Nephron (organoid): Measurements from ENCODE around the gene HNRNPDL.

Experiments used
- H3K27ac Mint-ChIP-seq, 3 experiments: 2 replicates each; pipeline ENCODE4 v1.8.0; 2020; ENCODE audit warnings: mixed read lengths in 3 of 3, mild to moderate bottlenecking in 2 of 3, moderate library complexity in 1 of 3
- H3K27me3 Mint-ChIP-seq: 2 replicates; pipeline ENCODE4 v1.8.0; 2021; ENCODE audit warnings: low read depth, mild to moderate bottlenecking, moderate library complexity, mixed read lengths
- H3K36me3 Mint-ChIP-seq: 2 replicates; pipeline ENCODE4 v1.8.0; 2020; ENCODE audit warnings: low read depth, mixed read lengths
- H3K4me1 Mint-ChIP-seq: 2 replicates; pipeline ENCODE4 v1.8.0; 2020; ENCODE audit warnings: mixed read lengths
- H3K4me3 Mint-ChIP-seq, 3 experiments: 2 replicates each; pipeline ENCODE4 v1.8.0; 2020; ENCODE audit warnings: mild to moderate bottlenecking in 3 of 3, mixed read lengths in 3 of 3, moderate library complexity in 2 of 3
- H3K9me3 Mint-ChIP-seq: 2 replicates; pipeline ENCODE4 v1.8.0; 2020; ENCODE audit warnings: mixed read lengths
- TF ChIP-seq, protein P1 (sequence below), 3 experiments: fragments of 200-600 bp; sonication (generic); IDR thresholded peaks; one replicate each; pipeline ENCODE4 v1.5.0; 2021; ENCODE audit warnings: antibody characterized with exemption in 3 of 3; ENCODE audit not compliant: unreplicated experiment in 3 of 3

The HNRNPDL gene

DNA sequence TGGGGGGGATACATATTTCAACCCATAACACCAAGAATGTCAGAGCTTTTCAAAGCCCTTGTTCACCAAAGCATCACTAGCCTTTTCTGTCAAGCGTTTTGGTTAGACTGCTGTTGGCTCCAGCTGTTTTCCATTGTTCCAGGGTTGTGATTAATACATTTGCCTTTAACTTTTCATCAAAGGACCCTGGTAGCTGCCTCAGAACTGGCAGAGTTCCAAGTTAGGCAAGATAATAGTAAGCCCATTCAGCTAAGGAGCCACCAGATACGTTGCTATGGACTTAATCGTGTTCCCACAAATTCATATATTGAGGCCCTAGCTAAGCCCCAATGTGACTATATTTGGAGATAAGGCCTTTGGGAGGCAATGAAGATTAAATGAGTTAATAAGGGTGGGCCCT is 37.2 kb upstream of the HNRNPDL start:
- peaks cover 21% of the 10 kb centered on the region for H3K36me3 Mint-ChIP-seq
- peaks cover 3% of the 10 kb centered on the region for H3K27me3 Mint-ChIP-seq
- no peak overlapping the region for H3K27ac Mint-ChIP-seq
- H3K4me3 Mint-ChIP-seq: no peak overlapping the region
- H3K9me3 Mint-ChIP-seq: peaks cover 3% of the 10 kb centered on the region
- TF ChIP-seq, protein P1, sequence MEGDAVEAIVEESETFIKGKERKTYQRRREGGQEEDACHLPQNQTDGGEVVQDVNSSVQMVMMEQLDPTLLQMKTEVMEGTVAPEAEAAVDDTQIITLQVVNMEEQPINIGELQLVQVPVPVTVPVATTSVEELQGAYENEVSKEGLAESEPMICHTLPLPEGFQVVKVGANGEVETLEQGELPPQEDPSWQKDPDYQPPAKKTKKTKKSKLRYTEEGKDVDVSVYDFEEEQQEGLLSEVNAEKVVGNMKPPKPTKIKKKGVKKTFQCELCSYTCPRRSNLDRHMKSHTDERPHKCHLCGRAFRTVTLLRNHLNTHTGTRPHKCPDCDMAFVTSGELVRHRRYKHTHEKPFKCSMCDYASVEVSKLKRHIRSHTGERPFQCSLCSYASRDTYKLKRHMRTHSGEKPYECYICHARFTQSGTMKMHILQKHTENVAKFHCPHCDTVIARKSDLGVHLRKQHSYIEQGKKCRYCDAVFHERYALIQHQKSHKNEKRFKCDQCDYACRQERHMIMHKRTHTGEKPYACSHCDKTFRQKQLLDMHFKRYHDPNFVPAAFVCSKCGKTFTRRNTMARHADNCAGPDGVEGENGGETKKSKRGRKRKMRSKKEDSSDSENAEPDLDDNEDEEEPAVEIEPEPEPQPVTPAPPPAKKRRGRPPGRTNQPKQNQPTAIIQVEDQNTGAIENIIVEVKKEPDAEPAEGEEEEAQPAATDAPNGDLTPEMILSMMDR (IDR thresholded peaks at IDR 0.05; ENCODE audit: unreplicated experiment in 3 of 3): no peak
- peaks cover 9% of the 10 kb centered on the region for H3K4me1 Mint-ChIP-seq

GRCh38 chr4:82463221-82463620 is 33.0 kb upstream of the HNRNPDL start:
- no peak overlapping the region for H3K4me3 Mint-ChIP-seq
- no peak overlapping the region for H3K27ac Mint-ChIP-seq
- TF ChIP-seq, protein P1 (IDR thresholded peaks at IDR 0.05; ENCODE audit: unreplicated experiment in 3 of 3): no peak
- peaks cover 5% of the 10 kb centered on the region for H3K4me1 Mint-ChIP-seq
- H3K27me3 Mint-ChIP-seq: peaks cover under 1% of the 10 kb centered on the region
- peaks cover 29% of the 10 kb centered on the region for H3K36me3 Mint-ChIP-seq
- peaks cover under 1% of the 10 kb centered on the region for H3K9me3 Mint-ChIP-seq

GRCh38 chr4:82462415-82462831 is 32.2 kb upstream of the HNRNPDL start:
- H3K4me3 Mint-ChIP-seq: no peak overlapping the region
- TF ChIP-seq, protein P1 (IDR thresholded peaks at IDR 0.05; ENCODE audit: unreplicated experiment in 3 of 3): peak; percentile 81 to 87 (median 82)
- H3K36me3 Mint-ChIP-seq: peaks cover 31% of the 10 kb centered on the region
- H3K9me3 Mint-ChIP-seq: no peaks in the 10 kb centered on the region
- H3K4me1 Mint-ChIP-seq: peaks cover 5% of the 10 kb centered on the region
- no peak overlapping the region for H3K27ac Mint-ChIP-seq
- no peaks in the 10 kb centered on the region for H3K27me3 Mint-ChIP-seq

GRCh38 chr4:82461710-82462109 is 31.4 kb upstream of the HNRNPDL start:
- no peaks in the 10 kb centered on the region for H3K9me3 Mint-ChIP-seq
- TF ChIP-seq, protein P1 (IDR thresholded peaks at IDR 0.05; ENCODE audit: unreplicated experiment in 3 of 3): no peak
- H3K4me3 Mint-ChIP-seq: no peak overlapping the region
- no peaks in the 10 kb centered on the region for H3K27me3 Mint-ChIP-seq
- H3K36me3 Mint-ChIP-seq: peaks cover 36% of the 10 kb centered on the region
- no peak overlapping the region for H3K27ac Mint-ChIP-seq
- H3K4me1 Mint-ChIP-seq: peaks cover 5% of the 10 kb centered on the region

DNA sequence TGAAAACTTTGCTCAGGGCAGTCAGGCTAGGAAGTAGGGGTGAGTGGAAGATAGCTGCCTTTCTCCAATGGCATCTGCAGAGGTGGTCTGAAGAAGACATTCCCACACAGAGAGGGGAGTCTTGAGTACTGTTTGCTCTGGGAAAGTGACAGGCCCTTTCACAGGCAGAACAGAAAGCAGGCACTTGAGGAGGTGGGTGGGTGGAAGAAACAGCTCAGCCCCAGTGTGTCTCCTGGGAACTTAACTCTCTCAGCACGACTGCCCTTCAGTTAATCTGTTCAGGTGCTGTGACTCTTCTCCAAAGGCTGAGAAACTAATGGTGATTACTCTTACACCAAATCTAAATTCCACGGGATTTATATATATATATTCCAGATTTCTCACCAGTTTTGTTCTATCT is 28.5 kb upstream of the HNRNPDL start:
- peaks cover 50% of the 10 kb centered on the region for H3K36me3 Mint-ChIP-seq
- H3K9me3 Mint-ChIP-seq: no peaks in the 10 kb centered on the region
- TF ChIP-seq, protein P1 (IDR thresholded peaks at IDR 0.05; ENCODE audit: unreplicated experiment in 3 of 3): no peak
- peaks cover 11% of the 10 kb centered on the region for H3K4me1 Mint-ChIP-seq
- no peak overlapping the region for H3K27ac Mint-ChIP-seq
- H3K4me3 Mint-ChIP-seq: no peak overlapping the region
- H3K27me3 Mint-ChIP-seq: no peaks in the 10 kb centered on the region

- Mint-ChIP-seq H3K27me3 (no peaks in the 10 kb centered on the region), H3K36me3 (peaks cover 53% of the 10 kb centered on the region), H3K4me1 (peaks cover 6% of the 10 kb centered on the region)
These were observed 27.0 kb upstream of the HNRNPDL start for GRCh38 chr4:82457266-82457665.

More at GRCh38 chr4:82457266-82457665, 27.0 kb upstream of the HNRNPDL start:
- no peak overlapping the region for H3K27ac Mint-ChIP-seq
- TF ChIP-seq, protein P1 (IDR thresholded peaks at IDR 0.05; ENCODE audit: unreplicated experiment in 3 of 3): no peak
- H3K9me3 Mint-ChIP-seq: no peaks in the 10 kb centered on the region
- H3K4me3 Mint-ChIP-seq: no peak overlapping the region
